BLaER1 (cell line): Measurements from ENCODE around the gene GBE1.

Source experiments
- H3K27ac ChIP-seq: shearing (Covaris generic); formaldehyde crosslinking; 2 replicates; pipeline ENCODE4 v1.8.1; 2022
- H3K27me3 ChIP-seq: shearing (Covaris generic); formaldehyde crosslinking; 2 replicates; pipeline ENCODE4 v1.8.1; 2022
- H3K36me3 ChIP-seq: shearing (Covaris generic); formaldehyde crosslinking; 2 replicates; pipeline ENCODE4 v1.8.1; 2022
- H3K4me1 ChIP-seq: shearing (Covaris generic); formaldehyde crosslinking; 2 replicates; pipeline ENCODE4 v1.8.1; 2022
- H3K4me2 ChIP-seq: shearing (Covaris generic); formaldehyde crosslinking; 2 replicates; pipeline ENCODE4 v1.8.1; 2022
- H3K4me3 ChIP-seq: shearing (Covaris generic); formaldehyde crosslinking; 2 replicates; pipeline ENCODE4 v1.8.1; 2022
- H3K9ac ChIP-seq: shearing (Covaris generic); formaldehyde crosslinking; 2 replicates; pipeline ENCODE4 v1.8.1; 2022
- H3K9me3 ChIP-seq: shearing (Covaris generic); formaldehyde crosslinking; 2 replicates; pipeline ENCODE4 v1.8.1; 2022
- H4K20me1 ChIP-seq: shearing (Covaris generic); formaldehyde crosslinking; 2 replicates; pipeline ENCODE4 v1.8.1; 2022
- Cebpa-rat ChIP-seq: shearing (Covaris generic); IDR thresholded peaks from 2 replicates; pipeline ENCODE4 v1.8.1; 2022

The GBE1 gene

GRCh38 chr3:81485444-81485865, 276.0 kb downstream of the GBE1 start:
- H3K36me3 ChIP-seq = no peaks in the 10 kb centered on the region
- no peak overlapping the region for H3K9ac ChIP-seq
- H3K27me3 ChIP-seq = no peaks in the 10 kb centered on the region
- TF ChIP-seq Cebpa-rat = no peak
- no peak overlapping the region for H3K4me2 ChIP-seq
- no peaks in the 10 kb centered on the region for H4K20me1 ChIP-seq
- H3K4me3 ChIP-seq = no peak overlapping the region
- H3K9me3 ChIP-seq = 0 out of 2 replicates have a peak, but pooled peaks cover 6% of the 10 kb centered on the region
- no peaks in the 10 kb centered on the region for H3K4me1 ChIP-seq
- H3K27ac ChIP-seq = no peak overlapping the region

- Histone ChIP-seq H3K27ac (no peak overlapping the region), H3K27me3 (no peaks in the 10 kb centered on the region), H3K4me3 (no peak overlapping the region), H3K36me3 (no peaks in the 10 kb centered on the region), H4K20me1 (no peaks in the 10 kb centered on the region), H3K4me1 (no peaks in the 10 kb centered on the region), H3K9me3 (0 out of 2 replicates have a peak, but pooled peaks cover 6% of the 10 kb centered on the region), H3K9ac (no peak overlapping the region), H3K4me2 (no peak overlapping the region)
- no peak for TF ChIP-seq Cebpa-rat
Measured at GRCh38 chr3:81484520-81484919, 276.9 kb downstream of the GBE1 start.

GRCh38 chr3:81483046-81483445, 278.4 kb downstream of the GBE1 start:
- 0 out of 2 replicates have a peak, but pooled peaks cover 2% of the 10 kb centered on the region for H3K9me3 ChIP-seq
- no peak overlapping the region for H3K4me3 ChIP-seq
- no peaks in the 10 kb centered on the region for H4K20me1 ChIP-seq
- H3K27ac ChIP-seq = no peak overlapping the region
- H3K4me2 ChIP-seq = no peak overlapping the region
- H3K9ac ChIP-seq = no peak overlapping the region
- H3K36me3 ChIP-seq = no peaks in the 10 kb centered on the region
- no peaks in the 10 kb centered on the region for H3K27me3 ChIP-seq
- no peak for TF ChIP-seq Cebpa-rat
- no peaks in the 10 kb centered on the region for H3K4me1 ChIP-seq

GRCh38 chr3:81477740-81478139, 283.7 kb downstream of the GBE1 start:
- H3K27me3 ChIP-seq = no peaks in the 10 kb centered on the region
- H3K36me3 ChIP-seq = no peaks in the 10 kb centered on the region
- no peak overlapping the region for H3K27ac ChIP-seq
- H3K9ac ChIP-seq = no peak overlapping the region
- H3K9me3 ChIP-seq = no peaks in the 10 kb centered on the region
- H4K20me1 ChIP-seq = no peaks in the 10 kb centered on the region
- H3K4me3 ChIP-seq = no peak overlapping the region
- no peak for TF ChIP-seq Cebpa-rat
- H3K4me2 ChIP-seq = no peak overlapping the region
- H3K4me1 ChIP-seq = peaks cover 9% of the 10 kb centered on the region

- H3K9ac ChIP-seq = no peak overlapping the region
- H3K4me1 ChIP-seq = peaks cover 9% of the 10 kb centered on the region
- H3K4me3 ChIP-seq = no peak overlapping the region
- H3K36me3 ChIP-seq = no peaks in the 10 kb centered on the region
- no peaks in the 10 kb centered on the region for H3K9me3 ChIP-seq
- no peak for TF ChIP-seq Cebpa-rat
- no peaks in the 10 kb centered on the region for H4K20me1 ChIP-seq
- H3K27ac ChIP-seq = no peak overlapping the region
- no peak overlapping the region for H3K4me2 ChIP-seq
- H3K27me3 ChIP-seq = no peaks in the 10 kb centered on the region
Measured at GRCh38 chr3:81476692-81477091, 284.8 kb downstream of the GBE1 start.

- no peaks in the 10 kb centered on the region for H4K20me1 ChIP-seq
- no peaks in the 10 kb centered on the region for H3K36me3 ChIP-seq
- H3K27ac ChIP-seq = no peak overlapping the region
- no peak for TF ChIP-seq Cebpa-rat
- H3K27me3 ChIP-seq = no peaks in the 10 kb centered on the region
- H3K4me1 ChIP-seq = peaks cover 9% of the 10 kb centered on the region
- no peak overlapping the region for H3K4me2 ChIP-seq
- H3K4me3 ChIP-seq = no peak overlapping the region
- H3K9ac ChIP-seq = no peak overlapping the region
- H3K9me3 ChIP-seq = no peaks in the 10 kb centered on the region
Measured at GRCh38 chr3:81472600-81473362, 288.7 kb downstream of the GBE1 start.

GRCh38 chr3:81470524-81471278, 290.7 kb downstream of the GBE1 start:
- no peaks in the 10 kb centered on the region for H3K4me1 ChIP-seq
- TF ChIP-seq Cebpa-rat = no peak

GRCh38 chr3:81468391-81468790, 293.1 kb downstream of the GBE1 start:
- Histone ChIP-seq H4K20me1 (no peaks in the 10 kb centered on the region), H3K4me3 (no peak overlapping the region), H3K27me3 (no peaks in the 10 kb centered on the region), H3K4me1 (no peaks in the 10 kb centered on the region), H3K9me3 (no peaks in the 10 kb centered on the region), H3K36me3 (no peaks in the 10 kb centered on the region), H3K9ac (no peak overlapping the region), H3K27ac (no peak overlapping the region), H3K4me2 (no peak overlapping the region)
- TF ChIP-seq Cebpa-rat = no peak

More at GRCh38 chr3:81470524-81471278, 290.7 kb downstream of the GBE1 start:
- Histone ChIP-seq H3K9me3 (no peaks in the 10 kb centered on the region), H3K4me2 (no peak overlapping the region), H3K27me3 (no peaks in the 10 kb centered on the region), H3K9ac (no peak overlapping the region), H3K4me3 (no peak overlapping the region), H3K36me3 (no peaks in the 10 kb centered on the region), H3K27ac (no peak overlapping the region), H4K20me1 (no peaks in the 10 kb centered on the region)

- Histone ChIP-seq H4K20me1 (no peaks in the 10 kb centered on the region), H3K27ac (no peak overlapping the region), H3K36me3 (no peaks in the 10 kb centered on the region), H3K4me3 (no peak overlapping the region), H3K4me2 (no peak overlapping the region), H3K4me1 (no peaks in the 10 kb centered on the region), H3K27me3 (no peaks in the 10 kb centered on the region), H3K9ac (no peak overlapping the region), H3K9me3 (no peaks in the 10 kb centered on the region)
- no peak for TF ChIP-seq Cebpa-rat
Measured at GRCh38 chr3:81466201-81466560, 295.3 kb downstream of the GBE1 start.

GRCh38 chr3:81465510-81466200, 295.8 kb downstream of the GBE1 start:
- Histone ChIP-seq H3K9ac (no peak overlapping the region), H3K36me3 (no peaks in the 10 kb centered on the region), H3K9me3 (no peaks in the 10 kb centered on the region), H3K27ac (no peak overlapping the region), H4K20me1 (no peaks in the 10 kb centered on the region), H3K4me3 (no peak overlapping the region), H3K4me2 (no peak overlapping the region), H3K27me3 (no peaks in the 10 kb centered on the region), H3K4me1 (no peaks in the 10 kb centered on the region)
- TF ChIP-seq Cebpa-rat = no peak
